HEK293 (cell line): ENCODE measurements around the gene FYB2.

ENCODE experiments used
- CTCF ChIA-PET: fragments of 350-600 bp; formaldehyde crosslinking; extraction: SDS; loops from one replicate; lab custom pipeline; 2021; ENCODE audit warnings: antibody characterized with exemption; lab: Yijun Ruan, JAX
- POLR2A ChIA-PET: fragments of 300-600 bp; formaldehyde crosslinking; extraction: SDS; loops from one replicate; lab custom pipeline; 2020; ENCODE audit warnings: antibody characterized with exemption, inconsistent platforms; lab: Yijun Ruan, JAX
- H3K27ac ChIP-seq: fragments of 200-500 bp; sonication (Bioruptor generic); 2 replicates; pipeline ENCODE4 v1.5.1; 2014; ENCODE audit warnings: low read depth, low read length, control low read depth, inconsistent platforms; ENCODE audit errors: extremely low read depth
- H3K36me3 ChIP-seq, 2 experiments: fragments of 200-500 bp in 1 of 2; sonication (Bioruptor generic) in 1 of 2; 1 replicate in 1 of 2; 2 replicates in 1 of 2; pipeline ENCODE4 v1.5.1; 2014 to 2017; ENCODE audit warnings: inconsistent platforms in 2 of 2, low read length in 2 of 2; ENCODE audit not compliant: control insufficient read depth in 2 of 2, insufficient read depth in 1 of 2
- H3K4me1 ChIP-seq: fragments of 200-500 bp; sonication (Bioruptor generic); 2 replicates; pipeline ENCODE4 v1.5.1; 2014; ENCODE audit warnings: mild to moderate bottlenecking, low read length, inconsistent platforms; ENCODE audit not compliant: control insufficient read depth, insufficient read depth
- H3K4me3 ChIP-seq: 2 replicates; pipeline ENCODE4 v1.5.1; 2011; ENCODE audit warnings: low read depth, mild to moderate bottlenecking, control low read depth, low read length, moderate library complexity
- H3K9me3 ChIP-seq: fragments of 200-500 bp; sonication (Bioruptor generic); 2 replicates; pipeline ENCODE4 v1.5.1; 2014; ENCODE audit warnings: low read depth, low read length, inconsistent platforms; ENCODE audit not compliant: control insufficient read depth, insufficient read depth
- ATF2 ChIP-seq: fragments of 450-650 bp; formaldehyde crosslinking; IDR thresholded peaks from 2 replicates; pipeline ENCODE4 v1.5.1; 2016; ENCODE audit warnings: missing biosample characterization, missing genetic modification characterization, low read depth
- KLF8 ChIP-seq: fragments of 450-650 bp; formaldehyde crosslinking; IDR thresholded peaks from 2 replicates; pipeline ENCODE4 v1.5.1; 2016; ENCODE audit warnings: missing biosample characterization, missing genetic modification characterization
- MEIS1 ChIP-seq: sonication (generic); formaldehyde crosslinking; IDR thresholded peaks from 2 replicates; pipeline ENCODE4 v1.8.1; 2022; ENCODE audit warnings: missing genetic modification reagents, mild to moderate bottlenecking, borderline replicate concordance
- MZF1 ChIP-seq: fragments of 450-650 bp; formaldehyde crosslinking; IDR thresholded peaks from 2 replicates; pipeline ENCODE4 v1.5.1; 2017; ENCODE audit warnings: missing biosample characterization, missing genetic modification characterization, borderline replicate concordance
- PRDM1 ChIP-seq: fragments of 450-650 bp; formaldehyde crosslinking; IDR thresholded peaks from 2 replicates; pipeline ENCODE4; 2016; ENCODE audit warnings: missing biosample characterization, missing genetic modification characterization
- RBAK ChIP-seq: fragments of 450-650 bp; formaldehyde crosslinking; IDR thresholded peaks from 2 replicates; pipeline ENCODE4 v1.5.1; 2016; ENCODE audit warnings: missing biosample characterization, missing genetic modification characterization
- SCRT2 ChIP-seq: fragments of 450-650 bp; formaldehyde crosslinking; IDR thresholded peaks from 2 replicates; pipeline ENCODE4 v1.5.1; 2016; ENCODE audit warnings: missing biosample characterization, missing genetic modification characterization
- SP2 ChIP-seq: fragments of 450-650 bp; formaldehyde crosslinking; IDR thresholded peaks from 2 replicates; pipeline ENCODE4 v1.5.1; 2016; ENCODE audit warnings: missing biosample characterization, missing genetic modification characterization
- YY2 ChIP-seq: fragments of 450-650 bp; formaldehyde crosslinking; IDR thresholded peaks from 2 replicates; pipeline ENCODE4 v1.5.1; 2016; ENCODE audit warnings: missing biosample characterization, missing genetic modification characterization
- ZBTB26 ChIP-seq: fragments of 450-650 bp; formaldehyde crosslinking; optimal IDR thresholded peaks from 2 replicates; pipeline ENCODE3; 2016; ENCODE audit warnings: missing biosample characterization, mild to moderate bottlenecking, missing genetic modification characterization
- ZBTB6 ChIP-seq: fragments of 450-650 bp; formaldehyde crosslinking; IDR thresholded peaks from 2 replicates; pipeline ENCODE4 v1.5.1; 2017; ENCODE audit warnings: missing biosample characterization, missing genetic modification characterization
- ZBTB7A ChIP-seq: fragments of 450-650 bp; formaldehyde crosslinking; IDR thresholded peaks from 2 replicates; pipeline ENCODE4 v1.5.1; 2016; ENCODE audit warnings: low read depth, missing biosample characterization, missing genetic modification characterization
- ZBTB8A ChIP-seq: fragments of 450-650 bp; formaldehyde crosslinking; IDR thresholded peaks from 2 replicates; pipeline ENCODE4 v1.5.1; 2016; ENCODE audit warnings: missing biosample characterization, missing genetic modification characterization
- ZFP37 ChIP-seq: fragments of 450-650 bp; formaldehyde crosslinking; IDR thresholded peaks from 2 replicates; pipeline ENCODE4 v1.5.1; 2016; ENCODE audit warnings: missing biosample characterization, missing genetic modification characterization
- ZNF138 ChIP-seq: fragments of 450-650 bp; formaldehyde crosslinking; IDR thresholded peaks from 2 replicates; pipeline ENCODE4 v1.5.1; 2016; ENCODE audit warnings: missing biosample characterization, missing genetic modification characterization, borderline replicate concordance
- ZNF19 ChIP-seq: fragments of 450-650 bp; formaldehyde crosslinking; IDR thresholded peaks from 2 replicates; pipeline ENCODE4; 2016; ENCODE audit warnings: missing biosample characterization, missing genetic modification characterization, low read depth
- ZNF202 ChIP-seq: fragments of 450-650 bp; formaldehyde crosslinking; IDR thresholded peaks from 2 replicates; pipeline ENCODE4 v1.5.1; 2016; ENCODE audit warnings: missing biosample characterization, missing genetic modification characterization, borderline replicate concordance
- ZNF221 ChIP-seq: fragments of 450-650 bp; formaldehyde crosslinking; IDR thresholded peaks from 2 replicates; pipeline ENCODE4 v1.5.1; 2017; ENCODE audit warnings: missing biosample characterization, missing genetic modification characterization, borderline replicate concordance
- ZNF266 ChIP-seq: fragments of 450-650 bp; formaldehyde crosslinking; IDR thresholded peaks from 2 replicates; pipeline ENCODE4 v1.5.1; 2016; ENCODE audit warnings: missing biosample characterization, missing genetic modification characterization, low read depth
- ZNF324 ChIP-seq: fragments of 450-650 bp; formaldehyde crosslinking; IDR thresholded peaks from 2 replicates; pipeline ENCODE4 v1.5.1; 2016; ENCODE audit warnings: missing biosample characterization, missing genetic modification characterization
- ZNF366 ChIP-seq: fragments of 450-650 bp; formaldehyde crosslinking; conservative IDR thresholded peaks from 2 replicates; pipeline ENCODE4 v1.5.1; 2016; ENCODE audit warnings: missing biosample characterization, missing genetic modification characterization
- ZNF394 ChIP-seq: fragments of 450-650 bp; formaldehyde crosslinking; IDR thresholded peaks from 2 replicates; pipeline ENCODE4 v1.5.1; 2016; ENCODE audit warnings: missing biosample characterization, missing genetic modification characterization, mild to moderate bottlenecking, moderate library complexity, borderline replicate concordance
- ZNF416 ChIP-seq: fragments of 450-650 bp; formaldehyde crosslinking; IDR thresholded peaks from 2 replicates; pipeline ENCODE4 v1.5.1; 2016; ENCODE audit warnings: missing biosample characterization, missing genetic modification characterization
- ZNF473 ChIP-seq: fragments of 450-650 bp; formaldehyde crosslinking; IDR thresholded peaks from 2 replicates; pipeline ENCODE4 v1.5.1; 2017; ENCODE audit warnings: missing biosample characterization, missing genetic modification characterization
- ZNF514 ChIP-seq: fragments of 450-650 bp; formaldehyde crosslinking; IDR thresholded peaks from 2 replicates; pipeline ENCODE4 v1.5.1; 2016; ENCODE audit warnings: missing biosample characterization, missing genetic modification characterization
- ZNF548 ChIP-seq: fragments of 450-650 bp; formaldehyde crosslinking; IDR thresholded peaks from 2 replicates; pipeline ENCODE4 v1.5.1; 2016; ENCODE audit warnings: missing biosample characterization, missing genetic modification characterization
- ZNF555 ChIP-seq: fragments of 450-650 bp; formaldehyde crosslinking; conservative IDR thresholded peaks from 2 replicates; pipeline ENCODE4 v1.5.1; 2017; ENCODE audit warnings: missing biosample characterization, mild to moderate bottlenecking, missing genetic modification characterization, inconsistent platforms
- ZNF76 ChIP-seq: fragments of 450-650 bp; formaldehyde crosslinking; IDR thresholded peaks from 2 replicates; pipeline ENCODE4; 2016; ENCODE audit warnings: low read depth, missing biosample characterization, missing genetic modification characterization, borderline replicate concordance
- ZNF777 ChIP-seq: fragments of 450-650 bp; formaldehyde crosslinking; IDR thresholded peaks from 2 replicates; pipeline ENCODE4 v1.5.1; 2017; ENCODE audit warnings: missing biosample characterization, missing genetic modification characterization, borderline replicate concordance
- ZNF785 ChIP-seq: fragments of 450-650 bp; formaldehyde crosslinking; IDR thresholded peaks from 2 replicates; pipeline ENCODE4 v1.5.1; 2016; ENCODE audit warnings: missing biosample characterization, missing genetic modification characterization
- ZSCAN4 ChIP-seq: fragments of 450-650 bp; formaldehyde crosslinking; IDR thresholded peaks from 2 replicates; pipeline ENCODE4 v1.5.1; 2017; ENCODE audit warnings: missing biosample characterization, missing genetic modification characterization

The FYB2 gene

GRCh38 chr1:56787330-56787729 is 31.9 kb downstream of the FYB2 start:
- Histone ChIP-seq H3K36me3 (no peaks in the 10 kb centered on the region), H3K27ac (no peak overlapping the region), H3K9me3 (no peaks in the 10 kb centered on the region), H3K4me1 (no peaks in the 10 kb centered on the region), H3K4me3 (no peak overlapping the region)
- ChIA-PET CTCF (interaction anchor here (0.6 kb wide), 1 partner anchor 208 kb away, joined by 3 read pairs; the partner anchor contains the start of gene PLPP3), POLR2A (no interaction called here)
- TF ChIP-seq ZNF777 (no peak), ZNF221 (tag by site-specific recombination) (no peak), ZNF473 (no peak), ZNF202 (tag by site-specific recombination) (no peak), RBAK (tag by site-specific recombination) (no peak), ZNF555 (tag by site-specific recombination) (no peak), ZNF366 (tag by site-specific recombination) (no peak), ZNF19 (tag by site-specific recombination) (no peak), ZNF416 (tag by site-specific recombination) (no peak), MZF1 (tag by site-specific recombination) (no peak), ZNF138 (tag by site-specific recombination) (no peak), ZBTB8A (tag by site-specific recombination) (no peak), ZNF514 (tag by site-specific recombination) (no peak), ZNF785 (no peak), ZNF394 (tag by site-specific recombination) (no peak), ZFP37 (tag by site-specific recombination) (no peak), ATF2 (no peak), PRDM1 (tag by site-specific recombination) (no peak)

- no peak for TF ChIP-seq ZBTB7A (tag by site-specific recombination)
- TF ChIP-seq SP2 (tag by site-specific recombination), result no peak
- no peak for TF ChIP-seq ZNF324
- TF ChIP-seq ZNF138 (tag by site-specific recombination), result no peak
- TF ChIP-seq YY2 (tag by site-specific recombination), result no peak
- TF ChIP-seq ZNF76, result no peak
- TF ChIP-seq ZBTB26 (tag by site-specific recombination), result no peak
- TF ChIP-seq ZBTB6, result no peak
- no peak for TF ChIP-seq ZNF266 (tag by site-specific recombination)
- no peak for TF ChIP-seq KLF8 (tag by site-specific recombination)
- TF ChIP-seq ZNF514 (tag by site-specific recombination), result no peak
- TF ChIP-seq SCRT2, result no peak
- TF ChIP-seq ZNF548 (tag by site-specific recombination), result no peak
- no peak for TF ChIP-seq ZNF416 (tag by site-specific recombination)
- no peak for TF ChIP-seq ZSCAN4
- no peak for TF ChIP-seq MEIS1 (CRISPR knock-in tag)
- CTCF ChIA-PET, result interaction anchor here (0.6 to 0.8 kb wide), 2 partner anchors 37 to 1073 kb away, joined by 3 read pairs; no protein-coding TSS in a partner anchor
- POLR2A ChIA-PET, result no interaction called here
These were observed 36.4 kb downstream of the FYB2 start for GRCh38 chr1:56782773-56783172.

More at GRCh38 chr1:56782773-56783172, 36.4 kb downstream of the FYB2 start:
- no peaks in the 10 kb centered on the region for H3K4me1 ChIP-seq
- H3K27ac ChIP-seq, result no peak overlapping the region
- no peaks in the 10 kb centered on the region for H3K9me3 ChIP-seq
- no peak overlapping the region for H3K4me3 ChIP-seq
- H3K36me3 ChIP-seq, result no peaks in the 10 kb centered on the region
